HL-60 (cell line): Measurements from ENCODE around the gene RBM6.
"Not testable (repeated sequence)": the region's sequence is repeated elsewhere in the genome, so short reads cannot be mapped to it uniquely, and the experiment has no call there.

Source experiments
- DNase-seq, 2 experiments: peaks; one replicate each; pipeline ENCODE4 v3.0.0-alpha.2; 2010 to 2020; ENCODE audit warnings: low read depth in 1 of 2, low spot score in 1 of 2
- H3K27ac ChIP-seq: fragments of 250-450 bp; sonication (Bioruptor Pico); replicated peaks from 2 replicates; pipeline ENCODE4 v1.5.1; 2020; ENCODE audit warnings: mild to moderate bottlenecking, moderate library complexity
- H3K27me3 ChIP-seq: fragments of 250-450 bp; sonication (Bioruptor Pico); 2 replicates; pipeline ENCODE4 v1.5.1; 2021; ENCODE audit warnings: mild to moderate bottlenecking, moderate library complexity; ENCODE audit not compliant: insufficient read depth, poor library complexity, severe bottlenecking
- H3K4me3 ChIP-seq: replicated peaks from 2 replicates; pipeline ENCODE4 v1.5.1; 2011; ENCODE audit warnings: mild to moderate bottlenecking, control low read depth, low read length; ENCODE audit not compliant: insufficient read depth
- CTCF ChIP-seq: IDR thresholded peaks from one replicate; pipeline ENCODE4 v1.5.1; 2011; ENCODE audit warnings: low read length, control low read depth, inconsistent platforms; ENCODE audit not compliant: insufficient read depth
- GABPA ChIP-seq: IDR thresholded peaks from 2 replicates; pipeline ENCODE4 v1.6.1; 2012; ENCODE audit warnings: low read depth
- POLR2AphosphoS5 ChIP-seq: IDR thresholded peaks from 2 replicates; pipeline ENCODE4 v1.6.1; 2012; ENCODE audit warnings: low read depth
- REST ChIP-seq: IDR thresholded peaks from 2 replicates; pipeline ENCODE4 v1.6.1; 2012; ENCODE audit warnings: low read depth; ENCODE audit not compliant: insufficient replicate concordance
- SPI1 ChIP-seq: IDR thresholded peaks from 2 replicates; pipeline ENCODE4 v1.6.1; 2012; ENCODE audit warnings: low read depth, mild to moderate bottlenecking, borderline replicate concordance

RBM6 gene

GRCh38 chr3:49902511-49903345 lies 37.2 kb upstream of the RBM6 start:
- H3K4me3 ChIP-seq, result no peak overlapping the region
- no peak overlapping the region for H3K27ac ChIP-seq
- TF ChIP-seq SPI1, result no peak
- TF ChIP-seq POLR2AphosphoS5, result no peak
- no peak for TF ChIP-seq CTCF
- TF ChIP-seq REST, result no peak
- TF ChIP-seq GABPA, result no peak
- DNase-seq, result no peak
- H3K27me3 ChIP-seq, result peaks cover 2% of the 10 kb centered on the region

- TF ChIP-seq GABPA, result no peak
- TF ChIP-seq POLR2AphosphoS5, result no peak
- no peak for TF ChIP-seq REST
- TF ChIP-seq CTCF, result no peak
- no peak for TF ChIP-seq SPI1
These were observed 36.2 kb upstream of the RBM6 start, which contains the start of gene MST1R for GRCh38 chr3:49903451-49904424. Gene MST1R (minus strand): TSS chr3:49903873. CDS start chr3:49903609, 264 bp downstream.

GRCh38 chr3:49904448-49904847 lies 35.5 kb upstream of the RBM6 start:
- not testable (repeated sequence) for H3K27me3 ChIP-seq, H3K27ac ChIP-seq, DNase-seq, H3K4me3 ChIP-seq

More at GRCh38 chr3:49903451-49904424, 36.2 kb upstream of the RBM6 start, which contains the start of gene MST1R:
- DNase-seq, result no peak
- Histone ChIP-seq H3K27me3 (peaks cover 2% of the 10 kb centered on the region), H3K27ac (no peak within 1 kb of the TSS), H3K4me3 (no peak within 1 kb of the TSS)
